LNCaP clone FGC (cell line): Measurements from ENCODE around the gene IQSEC1.

Source experiments
- DNase-seq: peaks from one replicate; pipeline ENCODE4 v3.0.0-alpha.2; 2011; ENCODE audit warnings: low read depth
- H3K4me3 ChIP-seq: 2 replicates; pipeline ENCODE4 v1.5.1; 2011; ENCODE audit warnings: mild to moderate bottlenecking, low read depth, low read length, control low read depth
- CTCF ChIP-seq: IDR thresholded peaks from 2 replicates; pipeline ENCODE4 v1.5.1; 2012; ENCODE audit warnings: mild to moderate bottlenecking; ENCODE audit not compliant: control insufficient read depth, insufficient read depth; ENCODE audit errors: extremely low read depth

IQSEC1 gene

GRCh38 chr3:12894629-12895028, 178.6 kb downstream of the IQSEC1 start:
- no peak overlapping the region for H3K4me3 ChIP-seq
- no peak for TF ChIP-seq CTCF
- DNase-seq: no peak

GRCh38 chr3:12893852-12894251, 179.4 kb downstream of the IQSEC1 start:
- no peak overlapping the region for H3K4me3 ChIP-seq
- no peak for TF ChIP-seq CTCF

GRCh38 chr3:12893247-12893646, 180.0 kb downstream of the IQSEC1 start:
- no peak for DNase-seq
- H3K4me3 ChIP-seq: no peak overlapping the region
- no peak for TF ChIP-seq CTCF

More at GRCh38 chr3:12893852-12894251, 179.4 kb downstream of the IQSEC1 start:
- no peak for DNase-seq

- no peak for DNase-seq
- TF ChIP-seq CTCF: no peak
- no peak overlapping the region for H3K4me3 ChIP-seq
Measured at GRCh38 chr3:12892840-12893189, 180.4 kb downstream of the IQSEC1 start.

GRCh38 chr3:12891985-12892839, 181.0 kb downstream of the IQSEC1 start:
- peak; percentile 19 for DNase-seq
- TF ChIP-seq CTCF: peak; percentile 87
- no peak overlapping the region for H3K4me3 ChIP-seq

- no peak overlapping the region for H3K4me3 ChIP-seq
- DNase-seq: no peak
- TF ChIP-seq CTCF: no peak
Measured at GRCh38 chr3:12891391-12891984, 181.7 kb downstream of the IQSEC1 start.
